ENCODE measurements around the gene ATAD3C. TPM values are rescaled to one million over a fixed set of nuclear protein-coding genes. Genes with fewer than 3 reads are reported as not detected.
"Not testable (repeated sequence)": the region's sequence is repeated elsewhere in the genome, so short reads cannot be mapped to it uniquely, and the experiment has no call there.

ATAD3C gene
- polyA plus RNA-seq, 2 of the 4 experiments (the other 2 are of a cell fraction) = not detected

GRCh38 chr1:1442069-1442770, 7.3 kb upstream of the ATAD3C start:
- TF ChIP-seq FOSL2 (IDR thresholded peaks at IDR 0.05) (no peak), FOSL2 (CRISPR knock-in tag; IDR thresholded peaks at IDR 0.05) (no peak), BHLHE40 (IDR thresholded peaks at IDR 0.05; ENCODE audit: low read depth, low read length) (no peak), ESRRA (IDR thresholded peaks at IDR 0.05; ENCODE audit: borderline replicate concordance, low read length) (no peak), USF2 (IDR thresholded peaks at IDR 0.05) (no peak), HEYL (CRISPR knock-in tag; IDR thresholded peaks at IDR 0.05) (no peak), ZSCAN20 (CRISPR knock-in tag; IDR thresholded peaks at IDR 0.05) (no peak), CHD2 (IDR thresholded peaks at IDR 0.05; ENCODE audit: low read length, partially characterized antibody) (no peak)
- H3K4me3 ChIP-seq = no peak overlapping the region
- H3K4me2 ChIP-seq = no peak overlapping the region
- ATAC-seq = no peak
- CTCF ChIA-PET = interaction anchor here (0.8 to 8.5 kb wide), 9 partner anchors 13 to 70 kb away, joined by 3 to 162 read pairs (median 12); partner anchors contain the start of genes CCNL2 and MRPL20
- 95% methylated on average over 30 of the region's 32 CpGs for WGBS (ENCODE audit: missing lambda C conversion rate)
- H3K4me1 ChIP-seq = peaks cover 21% of the 10 kb centered on the region
- no peak overlapping the region for H3K27ac ChIP-seq
- POLR2A ChIA-PET = no interaction called here
- peak in 1 of 2 experiments; percentile 1 for DNase-seq (ENCODE audit: low read depth in 1 of 2, low spot score in 1 of 2)
- FAIRE-seq = no peak
- no peaks in the 10 kb centered on the region for H3K9me3 ChIP-seq

- POLR2A ChIA-PET; H3K4me1 ChIP-seq; H3K4me2 ChIP-seq; FAIRE-seq; DNase-seq (ENCODE audit: low read depth in 1 of 2, low spot score in 1 of 2); H3K27ac ChIP-seq; H3K4me3 ChIP-seq; ATAC-seq; CTCF ChIA-PET; H3K9me3 ChIP-seq: not testable (repeated sequence)
- WGBS (ENCODE audit: missing lambda C conversion rate) = no CpG with 5 or more reads among the region's 19 CpGs
Measured at GRCh38 chr1:1446631-1447030, 2.9 kb upstream of the ATAD3C start.

GRCh38 chr1:1450616-1451015, 1.1 kb downstream of the ATAD3C start:
- WGBS (ENCODE audit: missing lambda C conversion rate) = no CpG with 5 or more reads among the region's 22 CpGs
- H3K27ac ChIP-seq; FAIRE-seq; POLR2A ChIA-PET; ATAC-seq; H3K4me3 ChIP-seq; H3K9me3 ChIP-seq; H3K4me2 ChIP-seq; CTCF ChIA-PET; H3K4me1 ChIP-seq; DNase-seq (ENCODE audit: low read depth in 1 of 2, low spot score in 1 of 2): not testable (repeated sequence)

DNA sequence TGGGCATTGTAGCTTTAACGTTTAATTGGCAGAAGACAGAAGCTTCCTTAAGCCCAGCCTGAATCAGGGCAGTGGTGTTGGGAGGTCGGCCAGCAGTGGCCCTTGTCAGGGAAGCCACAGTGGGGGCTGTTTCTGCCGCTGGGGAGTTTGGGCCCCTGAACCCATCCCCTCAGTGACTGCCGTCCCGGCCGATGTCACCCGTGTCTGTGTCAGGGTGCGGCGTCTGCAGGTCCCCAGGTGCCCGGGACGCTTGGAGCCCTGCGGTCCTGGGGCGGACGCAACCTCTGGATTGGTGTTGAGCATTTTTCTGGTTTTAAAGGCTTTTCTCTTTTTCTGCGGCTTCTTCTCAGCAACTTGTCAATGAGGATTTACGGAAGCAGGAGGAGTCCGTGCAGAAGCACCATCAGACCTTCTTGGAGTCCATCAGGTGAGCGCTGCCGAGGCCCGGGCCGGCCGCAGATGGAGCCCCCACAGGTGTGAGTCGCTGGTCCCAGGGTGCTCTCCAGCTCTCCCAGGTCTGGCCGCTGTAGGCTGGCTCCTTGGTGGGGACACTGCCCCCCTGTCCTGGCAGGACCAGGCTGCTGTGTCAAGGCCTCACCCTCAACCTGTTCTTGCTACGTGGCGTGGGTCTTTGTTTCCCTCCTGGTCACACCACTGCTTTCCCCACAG, 2.3 kb downstream of the ATAD3C start:
- H3K27ac ChIP-seq = no peak overlapping the region
- FAIRE-seq = no peak
- no peak overlapping the region for H3K4me3 ChIP-seq
- H3K4me1 ChIP-seq = no peaks in the 10 kb centered on the region
- ChIA-PET POLR2A (no interaction called here), CTCF (no interaction called here)
- H3K9me3 ChIP-seq = no peaks in the 10 kb centered on the region
- TF ChIP-seq SMC3 (IDR thresholded peaks at IDR 0.05) = no peak
- TF ChIP-seq MAFK (IDR thresholded peaks at IDR 0.05; ENCODE audit: partially characterized antibody) = no peak
- no peak for TF ChIP-seq HES2 (IDR thresholded peaks at IDR 0.05)
- TF ChIP-seq NPAS2 (CRISPR knock-in tag; IDR thresholded peaks at IDR 0.05; ENCODE audit: borderline replicate concordance) = no peak
- no peak for TF ChIP-seq KDM1A (IDR thresholded peaks at IDR 0.05; ENCODE audit: low read depth)
- no peak for TF ChIP-seq USF2 (IDR thresholded peaks at IDR 0.05)
- no peak for TF ChIP-seq RCOR1 (IDR thresholded peaks at IDR 0.05; ENCODE audit: low read depth, low read length)
- no peak for TF ChIP-seq JUNB (IDR thresholded peaks at IDR 0.05)
- TF ChIP-seq RAD21 (conservative IDR thresholded peaks at IDR 0.05 in 1 of 2, IDR thresholded peaks at IDR 0.05 in 1 of 2) = no peak
- TF ChIP-seq EP300 (IDR thresholded peaks at IDR 0.05) = no peak
- no peak for TF ChIP-seq MAZ (IDR thresholded peaks at IDR 0.05; ENCODE audit: borderline replicate concordance, low read depth, low read length)
- TF ChIP-seq, protein P1, sequence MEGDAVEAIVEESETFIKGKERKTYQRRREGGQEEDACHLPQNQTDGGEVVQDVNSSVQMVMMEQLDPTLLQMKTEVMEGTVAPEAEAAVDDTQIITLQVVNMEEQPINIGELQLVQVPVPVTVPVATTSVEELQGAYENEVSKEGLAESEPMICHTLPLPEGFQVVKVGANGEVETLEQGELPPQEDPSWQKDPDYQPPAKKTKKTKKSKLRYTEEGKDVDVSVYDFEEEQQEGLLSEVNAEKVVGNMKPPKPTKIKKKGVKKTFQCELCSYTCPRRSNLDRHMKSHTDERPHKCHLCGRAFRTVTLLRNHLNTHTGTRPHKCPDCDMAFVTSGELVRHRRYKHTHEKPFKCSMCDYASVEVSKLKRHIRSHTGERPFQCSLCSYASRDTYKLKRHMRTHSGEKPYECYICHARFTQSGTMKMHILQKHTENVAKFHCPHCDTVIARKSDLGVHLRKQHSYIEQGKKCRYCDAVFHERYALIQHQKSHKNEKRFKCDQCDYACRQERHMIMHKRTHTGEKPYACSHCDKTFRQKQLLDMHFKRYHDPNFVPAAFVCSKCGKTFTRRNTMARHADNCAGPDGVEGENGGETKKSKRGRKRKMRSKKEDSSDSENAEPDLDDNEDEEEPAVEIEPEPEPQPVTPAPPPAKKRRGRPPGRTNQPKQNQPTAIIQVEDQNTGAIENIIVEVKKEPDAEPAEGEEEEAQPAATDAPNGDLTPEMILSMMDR (IDR thresholded peaks at IDR 0.05) = no peak
- TF ChIP-seq CBX8 (IDR thresholded peaks at IDR 0.05) = no peak
- H3K4me2 ChIP-seq = no peak overlapping the region
- no peak for DNase-seq (ENCODE audit: low read depth in 1 of 2, low spot score in 1 of 2)
- no CpG with 5 or more reads among the region's 26 CpGs for WGBS (ENCODE audit: missing lambda C conversion rate)
- ATAC-seq = no peak

DNA sequence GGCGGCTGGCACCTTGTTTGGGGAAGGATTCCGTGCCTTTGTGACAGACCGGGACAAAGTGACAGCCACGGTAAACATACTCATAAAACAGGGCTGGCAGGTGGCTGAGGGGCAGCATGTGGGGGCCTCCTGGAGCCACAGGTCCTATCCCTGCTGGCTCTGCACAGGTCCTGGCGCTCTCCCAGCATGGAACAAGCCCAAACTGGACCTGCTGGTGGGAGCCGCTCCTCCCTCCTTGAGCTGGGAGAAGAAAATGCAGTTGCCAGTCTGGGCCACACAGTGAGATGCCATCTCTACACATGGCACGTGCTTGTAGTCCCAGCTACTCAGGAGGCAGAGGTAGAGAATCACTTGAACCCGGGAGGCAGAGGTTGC, 2.9 kb downstream of the ATAD3C start:
- H3K27ac ChIP-seq; POLR2A ChIA-PET; H3K4me2 ChIP-seq; H3K4me3 ChIP-seq; FAIRE-seq; H3K4me1 ChIP-seq; H3K9me3 ChIP-seq; DNase-seq (ENCODE audit: low read depth in 1 of 2, low spot score in 1 of 2); ATAC-seq; CTCF ChIA-PET: not testable (repeated sequence)
- no CpG with 5 or more reads among the region's 8 CpGs for WGBS (ENCODE audit: missing lambda C conversion rate)

All from A549 (cell line).